ENCODE results near the gene IQCE. TPM values are rescaled to one million over a fixed set of nuclear protein-coding genes. Genes with fewer than 3 reads are reported as not detected.

IQCE gene
- polyA plus RNA-seq, 1 donor from 2014 or later: 21.2 TPM

GRCh38 chr7:2623698-2624014 is 64.9 kb downstream of the IQCE start:
- Histone ChIP-seq H3K4me2 (ENCODE audit: low read length) (no peak overlapping the region), H3K79me2 (replicated peaks; ENCODE audit: insufficient read depth, low read length) (no peaks in the 10 kb centered on the region), H3K27me3 (ENCODE audit: insufficient read depth, low read depth, low read length) (no peaks in the 10 kb centered on the region), H3K9me2 (ENCODE audit: insufficient read depth, low read length) (no peaks in the 10 kb centered on the region), H4K20me1 (ENCODE audit: insufficient read depth) (no peaks in the 10 kb centered on the region), H3K27ac (ENCODE audit: low read length) (no peak overlapping the region), H3K4me3 (ENCODE audit: low read length) (no peak overlapping the region), H3K9ac (ENCODE audit: low read length) (no peak overlapping the region), H3K36me3 (ENCODE audit: insufficient read depth, low read length) (no peaks in the 10 kb centered on the region), H2AFZ (ENCODE audit: low read depth, low read length) (no peak overlapping the region), H3F3A (ENCODE audit: insufficient read depth, low read length, poor library complexity, severe bottlenecking) (no peaks in the 10 kb centered on the region), H3K9me3 (ENCODE audit: low read length) (no peaks in the 10 kb centered on the region)
- TF ChIP-seq POLR2AphosphoS5 (IDR thresholded peaks at IDR 0.05) (no peak), REST (IDR thresholded peaks at IDR 0.05; ENCODE audit: borderline replicate concordance) (no peak), EZH2 (IDR thresholded peaks at IDR 0.05; ENCODE audit: borderline replicate concordance, insufficient read depth, low read length, poor library complexity, severe bottlenecking) (no peak), EP300 (conservative IDR thresholded peaks at IDR 0.05; ENCODE audit: poor library complexity, severe bottlenecking) (no peak), TAF1 (IDR thresholded peaks at IDR 0.05; ENCODE audit: low read depth) (no peak), RAD21 (conservative IDR thresholded peaks at IDR 0.05) (no peak), MXI1 (conservative IDR thresholded peaks at IDR 0.05; ENCODE audit: poor library complexity, severe bottlenecking) (no peak), CTCF (IDR thresholded peaks at IDR 0.05; ENCODE audit: poor library complexity, severe bottlenecking) (no peak), SMC3 (conservative IDR thresholded peaks at IDR 0.05; ENCODE audit: poor library complexity) (no peak)

GRCh38 chr7:2624293-2624886 is 65.6 kb downstream of the IQCE start:
- H3K9me3 ChIP-seq (ENCODE audit: low read length): no peaks in the 10 kb centered on the region
- no peaks in the 10 kb centered on the region for H3F3A ChIP-seq (ENCODE audit: insufficient read depth, low read length, poor library complexity, severe bottlenecking)
- H3K27ac ChIP-seq (ENCODE audit: low read length): no peak overlapping the region
- H3K4me2 ChIP-seq (ENCODE audit: low read length): no peak overlapping the region
- no peak overlapping the region for H3K9ac ChIP-seq (ENCODE audit: low read length)
- H3K9me2 ChIP-seq (ENCODE audit: insufficient read depth, low read length): no peaks in the 10 kb centered on the region
- H3K36me3 ChIP-seq (ENCODE audit: insufficient read depth, low read length): no peaks in the 10 kb centered on the region
- H3K27me3 ChIP-seq (ENCODE audit: insufficient read depth, low read depth, low read length): no peaks in the 10 kb centered on the region
- no peak overlapping the region for H2AFZ ChIP-seq (ENCODE audit: low read depth, low read length)
- H3K4me3 ChIP-seq (ENCODE audit: low read length): no peak overlapping the region
- TF ChIP-seq EZH2 (IDR thresholded peaks at IDR 0.05; ENCODE audit: borderline replicate concordance, insufficient read depth, low read length, poor library complexity, severe bottlenecking): no peak
- no peak for TF ChIP-seq SMC3 (conservative IDR thresholded peaks at IDR 0.05; ENCODE audit: poor library complexity)
- H4K20me1 ChIP-seq (ENCODE audit: insufficient read depth): no peaks in the 10 kb centered on the region
- H3K79me2 ChIP-seq (replicated peaks; ENCODE audit: insufficient read depth, low read length): no peaks in the 10 kb centered on the region

All from neural cell (in vitro differentiated cells).